ENCODE measurements around the gene LETMD1.

DNA sequence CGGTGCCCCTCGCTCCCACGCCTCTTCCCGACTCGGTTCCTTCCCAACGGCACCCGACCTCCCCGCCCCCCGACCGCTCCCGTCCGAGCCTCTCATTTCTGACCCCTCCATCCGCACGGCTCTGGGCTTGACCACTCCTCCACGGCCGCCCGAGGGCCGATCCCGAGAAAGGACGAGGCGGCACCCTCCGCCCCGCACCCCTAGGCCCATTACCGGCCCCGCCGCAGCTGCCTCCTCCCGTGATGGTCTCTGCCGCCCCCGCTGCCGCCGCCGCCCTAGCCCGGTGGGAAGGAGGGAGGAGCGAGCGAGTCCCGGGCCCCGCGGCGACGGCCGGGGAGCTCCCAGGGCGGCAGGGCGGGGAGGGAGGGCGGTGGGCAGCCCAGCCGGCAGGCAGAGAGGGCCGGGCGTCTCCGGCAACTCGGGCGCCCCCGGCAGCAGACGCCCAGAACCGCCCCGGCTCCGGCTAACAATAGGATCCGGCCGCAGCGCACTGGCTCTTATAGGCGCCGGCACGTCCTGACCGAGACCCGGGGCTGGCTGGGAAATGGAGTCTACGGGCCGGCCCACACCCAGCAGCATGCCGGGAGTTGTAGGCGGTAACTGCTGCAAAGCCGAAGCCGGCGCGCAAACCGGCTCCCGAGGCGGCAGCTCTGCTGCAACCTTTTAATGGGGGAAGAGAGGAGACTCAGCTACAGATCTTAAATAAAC lies 35.2 kb downstream of the LETMD1 start, which contains the start of gene CSRNP2:
- TF ChIP-seq YY1 (IDR thresholded peaks at IDR 0.05; ENCODE audit: low read depth, low read length) (no peak), JUN (IDR thresholded peaks at IDR 0.05; ENCODE audit: low read depth, low read length) (no peak), POLR2A (IDR thresholded peaks at IDR 0.05; ENCODE audit: control extremely low read depth in 1 of 2, low read depth in 2 of 2, low read length in 2 of 2) (peak; percentile 99), TAF1 (IDR thresholded peaks at IDR 0.05; ENCODE audit: low read depth, low read length) (peak; percentile 99), TCF12 (IDR thresholded peaks at IDR 0.05; ENCODE audit: low read depth, low read length) (0 out of 2 replicates have a peak, but pooled peaks have one; percentile 24), EZH2 (IDR thresholded peaks at IDR 0.05; ENCODE audit: low read depth, low read length, severe bottlenecking) (no peak)
- TF ChIP-seq, protein P1, sequence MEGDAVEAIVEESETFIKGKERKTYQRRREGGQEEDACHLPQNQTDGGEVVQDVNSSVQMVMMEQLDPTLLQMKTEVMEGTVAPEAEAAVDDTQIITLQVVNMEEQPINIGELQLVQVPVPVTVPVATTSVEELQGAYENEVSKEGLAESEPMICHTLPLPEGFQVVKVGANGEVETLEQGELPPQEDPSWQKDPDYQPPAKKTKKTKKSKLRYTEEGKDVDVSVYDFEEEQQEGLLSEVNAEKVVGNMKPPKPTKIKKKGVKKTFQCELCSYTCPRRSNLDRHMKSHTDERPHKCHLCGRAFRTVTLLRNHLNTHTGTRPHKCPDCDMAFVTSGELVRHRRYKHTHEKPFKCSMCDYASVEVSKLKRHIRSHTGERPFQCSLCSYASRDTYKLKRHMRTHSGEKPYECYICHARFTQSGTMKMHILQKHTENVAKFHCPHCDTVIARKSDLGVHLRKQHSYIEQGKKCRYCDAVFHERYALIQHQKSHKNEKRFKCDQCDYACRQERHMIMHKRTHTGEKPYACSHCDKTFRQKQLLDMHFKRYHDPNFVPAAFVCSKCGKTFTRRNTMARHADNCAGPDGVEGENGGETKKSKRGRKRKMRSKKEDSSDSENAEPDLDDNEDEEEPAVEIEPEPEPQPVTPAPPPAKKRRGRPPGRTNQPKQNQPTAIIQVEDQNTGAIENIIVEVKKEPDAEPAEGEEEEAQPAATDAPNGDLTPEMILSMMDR (IDR thresholded peaks at IDR 0.05; ENCODE audit: control extremely low read depth in 1 of 3, insufficient read depth in 1 of 3, low read depth in 1 of 3, low read length in 3 of 3): peak in 1 of 3 experiments; percentile 2; a peak in 2 of 4 replicates
